ENCODE results near the gene SYCE1.

Gene SYCE1

GRCh38 chr10:133511907-133512528 is 53.4 kb downstream of the SYCE1 start:
- DNase-seq (ENCODE audit: low read depth), result no peak

GRCh38 chr10:133511408-133511807 is 54.0 kb downstream of the SYCE1 start:
- DNase-seq (ENCODE audit: low read depth), result no peak

- no peak for DNase-seq (ENCODE audit: low read depth)
These were observed 55.7 kb downstream of the SYCE1 start for GRCh38 chr10:133509700-133510099.
